IPS-18c (cell line): Measurements from ENCODE around the gene GPR78.

Experiments
- H3K4me3 ChIP-seq: 2 replicates; pipeline ENCODE4 v1.7.0; 2013; ENCODE audit warnings: low read depth, mild to moderate bottlenecking, low read length, moderate library complexity; ENCODE audit not compliant: insufficient read depth
- H3K9me3 ChIP-seq: one replicate; pipeline ENCODE4 v1.6.1; 2013; ENCODE audit warnings: mild to moderate bottlenecking, low read length, moderate library complexity; ENCODE audit not compliant: control insufficient read depth, insufficient read depth

Gene GPR78

DNA sequence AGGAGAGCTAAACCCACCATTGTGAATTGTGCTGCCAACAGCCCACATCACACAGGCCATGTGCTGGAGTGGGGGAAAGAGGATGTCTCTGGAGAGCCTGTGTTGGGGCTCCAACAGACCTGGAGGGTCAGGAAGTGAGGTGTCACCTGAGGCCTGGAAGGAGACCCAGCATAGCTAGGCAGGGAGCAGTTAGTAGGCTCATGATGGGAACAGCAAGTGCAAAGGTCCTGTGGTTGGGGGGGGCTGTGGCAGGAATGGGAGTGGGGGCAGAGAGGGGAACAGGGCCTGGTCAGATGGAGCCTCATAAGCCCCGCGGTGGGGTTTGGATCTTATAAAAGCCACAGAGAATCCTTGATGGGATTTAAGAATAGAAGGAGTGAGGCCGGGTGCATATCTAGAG lies 35.9 kb upstream of the GPR78 start:
- Histone ChIP-seq H3K9me3 (no peaks in the 10 kb centered on the region), H3K4me3 (no peak overlapping the region)

DNA sequence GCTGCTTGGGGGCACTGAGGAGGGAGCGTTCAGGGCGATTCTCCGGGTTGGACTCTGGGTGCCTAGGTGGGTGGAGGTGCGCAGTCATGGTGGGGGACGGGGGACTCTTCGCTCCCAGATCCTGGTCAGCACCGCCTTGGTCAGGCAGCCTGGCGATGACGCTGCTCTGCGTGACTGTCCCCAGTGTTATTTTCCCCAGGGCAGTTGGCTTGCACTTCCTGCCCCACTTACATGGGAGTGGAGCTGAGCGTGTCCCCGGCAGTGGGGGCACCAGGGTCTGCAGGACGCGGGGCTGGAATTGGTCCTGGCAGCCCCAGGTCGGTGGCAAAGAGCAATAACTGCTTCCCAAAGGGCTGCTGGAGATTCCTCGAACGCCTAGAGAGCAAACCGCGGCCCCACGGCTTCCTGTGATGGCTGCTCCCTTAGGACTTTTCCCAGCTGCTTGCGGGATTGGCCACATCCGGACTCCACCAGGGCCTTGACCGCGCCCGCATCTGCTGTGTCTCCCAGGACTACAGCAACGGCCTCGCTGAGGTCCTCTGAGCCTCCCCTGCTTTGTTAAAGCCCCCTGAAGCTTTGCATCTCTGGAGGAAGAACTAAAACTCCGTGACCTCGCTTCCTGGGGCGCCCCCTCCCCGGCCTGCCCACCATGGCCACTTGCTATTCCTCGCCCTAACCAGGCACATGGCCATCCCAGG lies 35.3 kb upstream of the GPR78 start:
- H3K9me3 ChIP-seq = no peaks in the 10 kb centered on the region
- H3K4me3 ChIP-seq = no peak overlapping the region

DNA sequence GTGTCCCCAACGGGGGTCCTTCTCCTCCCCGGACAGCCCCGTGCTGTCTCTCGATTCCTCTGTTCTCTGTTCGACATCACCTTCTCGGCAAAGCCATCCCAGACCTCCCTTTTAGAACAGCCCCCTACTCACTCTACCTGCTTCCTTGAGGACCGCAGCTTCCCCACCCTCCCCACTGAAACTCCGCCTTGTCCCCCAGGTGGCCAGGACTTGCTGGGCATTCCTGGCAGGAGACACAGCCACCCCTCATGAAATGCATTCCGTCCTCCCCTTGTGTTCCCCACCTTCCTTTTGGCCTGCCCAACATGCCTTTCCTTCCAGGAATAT lies 34.8 kb upstream of the GPR78 start:
- Histone ChIP-seq H3K4me3 (no peak overlapping the region), H3K9me3 (no peaks in the 10 kb centered on the region)

DNA sequence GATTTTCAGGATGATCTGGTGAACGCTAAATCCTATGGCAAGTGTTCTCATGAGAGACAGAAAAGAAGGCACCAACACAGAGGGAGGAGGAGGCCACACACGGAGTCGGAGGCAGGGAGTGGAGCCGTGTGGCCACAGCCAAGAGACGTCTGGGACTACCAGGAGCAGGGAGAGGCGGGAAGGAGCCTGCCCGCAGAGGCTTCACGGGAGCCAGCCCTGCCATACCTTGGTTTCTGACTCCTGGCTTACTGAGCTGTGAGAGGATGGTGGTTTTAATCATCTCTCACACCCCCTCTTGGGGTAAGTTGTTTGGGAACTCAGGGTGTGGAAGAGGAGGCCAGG lies 33.5 kb upstream of the GPR78 start:
- H3K4me3 ChIP-seq = no peak overlapping the region
- H3K9me3 ChIP-seq = no peaks in the 10 kb centered on the region

DNA sequence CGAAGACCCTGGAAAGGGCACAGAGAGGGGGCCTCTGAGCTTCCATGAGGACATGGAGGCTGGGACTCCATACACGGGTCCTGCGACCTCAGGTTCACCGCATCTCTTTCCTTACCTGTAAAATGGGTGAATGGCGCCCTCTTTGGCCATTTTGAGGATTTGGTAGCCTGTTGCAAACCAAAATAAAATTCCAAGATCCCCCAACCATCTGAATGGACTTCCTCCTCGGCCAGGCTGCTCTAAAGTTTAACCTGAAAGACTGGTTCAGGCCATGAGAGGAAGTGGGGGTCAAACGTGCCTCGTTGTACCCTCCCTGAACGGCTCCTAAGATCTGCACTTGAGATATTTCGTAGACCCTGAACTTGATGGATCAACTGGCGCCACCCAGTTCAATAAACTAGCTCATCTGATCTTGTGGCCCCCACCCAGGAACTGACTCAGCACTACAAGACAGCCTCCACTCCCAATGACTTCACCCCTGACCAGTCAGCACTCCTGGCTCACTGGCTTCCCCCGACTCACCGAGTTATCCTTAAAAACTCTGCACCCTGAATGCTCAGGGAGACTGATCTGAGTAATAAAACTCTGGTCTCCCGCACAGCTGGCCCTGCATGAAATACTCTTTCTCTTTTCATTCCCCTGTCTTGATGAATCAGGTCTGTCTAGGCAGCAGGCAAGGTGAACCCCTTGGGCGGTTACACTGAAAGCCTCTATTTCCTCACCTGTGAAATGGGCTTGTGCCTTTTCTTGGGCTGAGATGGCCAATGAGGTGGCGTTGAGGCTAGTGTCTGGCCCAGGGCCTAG lies 32.9 kb upstream of the GPR78 start:
- Histone ChIP-seq H3K4me3 (no peak overlapping the region), H3K9me3 (no peaks in the 10 kb centered on the region)

DNA sequence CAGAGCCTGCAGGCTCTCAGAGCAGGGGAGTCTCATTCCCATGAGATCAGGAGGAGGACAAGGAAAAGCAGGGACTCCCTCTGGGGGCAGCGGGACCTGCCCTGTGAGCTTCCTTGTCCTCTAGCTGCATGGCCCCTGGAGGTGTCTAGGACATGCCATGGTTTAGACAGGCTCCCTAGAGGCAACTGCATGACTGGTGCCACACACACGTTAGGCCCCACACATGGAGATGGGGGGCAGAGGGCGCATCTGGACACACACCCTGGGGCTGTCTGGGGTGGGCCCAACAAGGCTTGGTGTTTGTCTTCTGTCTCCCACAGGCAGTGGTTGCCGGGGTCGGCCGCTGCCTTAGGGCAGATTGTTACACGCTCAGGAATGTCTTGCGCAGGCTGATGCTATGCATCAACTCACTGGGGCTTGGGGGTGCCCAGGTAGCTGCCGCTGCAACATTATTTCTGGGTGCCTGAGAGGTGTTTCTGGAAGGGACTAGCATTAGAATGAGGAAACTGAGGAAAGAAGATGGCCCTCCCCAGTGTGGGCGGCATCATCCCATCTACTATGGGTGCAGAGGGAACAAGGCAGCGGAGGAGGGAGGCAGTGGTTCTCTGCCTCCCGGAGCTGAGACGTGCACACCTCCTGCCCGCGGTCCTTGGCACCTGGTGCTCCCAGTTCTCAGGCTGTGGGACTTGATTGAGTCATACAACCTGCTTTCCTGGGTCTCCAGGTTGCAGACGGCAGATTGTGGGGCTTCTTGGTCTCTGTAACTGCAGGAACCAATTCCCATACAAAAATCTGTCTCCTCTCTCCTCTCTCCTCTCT lies 32.1 kb upstream of the GPR78 start:
- H3K9me3 ChIP-seq = no peaks in the 10 kb centered on the region

DNA sequence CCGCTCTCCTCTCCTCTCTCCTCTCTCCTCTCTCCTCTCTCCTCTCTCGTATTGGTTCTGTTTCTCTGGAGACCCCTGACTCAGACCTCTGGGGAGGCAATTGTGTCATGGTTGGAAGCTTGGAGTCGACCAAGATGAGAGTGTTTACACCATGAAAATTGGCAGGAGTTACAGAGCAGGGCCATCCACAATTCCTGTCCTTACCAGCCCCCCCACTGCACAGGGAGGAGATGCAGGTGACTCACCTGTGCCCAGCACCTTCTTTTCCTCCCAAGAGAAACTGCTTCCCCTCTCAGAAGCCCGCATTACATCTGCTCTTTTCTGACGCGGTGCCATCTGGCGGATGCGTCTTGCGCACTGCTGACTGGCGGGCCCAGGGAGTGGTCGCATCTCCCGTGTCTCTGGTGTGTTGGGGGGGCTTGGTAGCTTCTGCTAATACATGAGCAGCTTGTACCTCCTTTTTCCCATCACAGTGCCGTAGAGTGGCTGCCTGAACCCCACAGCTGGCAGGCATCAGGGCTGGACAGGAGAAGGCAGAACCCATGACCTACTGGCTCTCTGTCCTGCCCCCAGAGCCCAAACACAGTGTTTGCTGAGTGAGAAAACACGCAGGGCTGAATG lies 31.4 kb upstream of the GPR78 start:
- no peaks in the 10 kb centered on the region for H3K9me3 ChIP-seq
- no peak overlapping the region for H3K4me3 ChIP-seq

More for the DNA sequence above, 32.1 kb upstream of the GPR78 start:
- no peak overlapping the region; the same call in 1 of the 2 replicates for H3K4me3 ChIP-seq

DNA sequence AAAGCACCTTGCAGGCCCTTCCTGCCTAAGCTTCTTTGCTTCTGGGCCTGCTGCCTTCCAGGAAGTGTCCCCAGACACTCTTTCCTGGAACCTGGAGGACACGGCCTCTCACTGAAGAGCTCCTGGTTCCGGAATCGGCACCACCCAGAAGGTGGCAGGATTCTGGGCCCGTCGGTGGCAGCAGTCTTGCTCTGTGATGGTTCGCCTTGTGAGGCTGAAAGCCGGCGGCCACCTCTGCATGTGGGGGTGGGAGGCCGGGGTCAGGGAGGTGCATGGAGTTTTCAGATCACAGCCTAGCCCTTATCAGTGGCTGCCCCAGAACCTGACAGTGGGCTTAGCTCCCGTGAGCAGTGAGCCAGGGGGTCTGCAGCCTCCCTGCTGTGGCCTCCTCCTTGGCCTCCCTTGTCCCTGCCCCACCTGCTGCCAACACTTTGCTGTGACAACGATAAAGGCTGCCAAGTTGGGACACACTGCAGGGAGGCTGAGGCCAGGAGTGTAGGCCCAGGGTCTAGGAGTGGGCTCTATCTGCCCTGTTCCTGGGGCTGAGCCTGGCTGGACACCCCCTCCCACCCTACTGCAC lies 30.8 kb upstream of the GPR78 start:
- Histone ChIP-seq H3K9me3 (no peaks in the 10 kb centered on the region), H3K4me3 (no peak overlapping the region)

DNA sequence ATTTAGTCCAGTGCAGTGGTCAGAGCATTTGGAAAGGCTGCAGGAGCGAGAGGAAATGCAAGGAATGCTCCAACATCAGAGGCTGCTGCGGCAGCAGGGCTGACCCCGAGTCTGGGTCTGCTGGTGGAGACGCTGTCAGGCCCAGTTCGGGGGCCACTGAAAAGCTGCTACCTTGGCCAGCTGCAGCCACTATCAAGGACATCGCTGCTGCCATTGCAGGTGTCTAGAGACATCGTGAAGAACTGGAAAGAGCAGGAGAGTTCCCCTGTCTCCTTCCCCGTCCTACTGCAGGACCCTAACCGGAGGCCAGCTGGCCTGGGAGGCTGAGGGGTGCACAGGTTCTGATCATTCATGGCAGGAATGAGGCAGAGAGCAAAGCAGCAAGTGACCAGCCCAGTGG lies 29.5 kb upstream of the GPR78 start:
- H3K4me3 ChIP-seq = no peak overlapping the region
- no peaks in the 10 kb centered on the region for H3K9me3 ChIP-seq

DNA sequence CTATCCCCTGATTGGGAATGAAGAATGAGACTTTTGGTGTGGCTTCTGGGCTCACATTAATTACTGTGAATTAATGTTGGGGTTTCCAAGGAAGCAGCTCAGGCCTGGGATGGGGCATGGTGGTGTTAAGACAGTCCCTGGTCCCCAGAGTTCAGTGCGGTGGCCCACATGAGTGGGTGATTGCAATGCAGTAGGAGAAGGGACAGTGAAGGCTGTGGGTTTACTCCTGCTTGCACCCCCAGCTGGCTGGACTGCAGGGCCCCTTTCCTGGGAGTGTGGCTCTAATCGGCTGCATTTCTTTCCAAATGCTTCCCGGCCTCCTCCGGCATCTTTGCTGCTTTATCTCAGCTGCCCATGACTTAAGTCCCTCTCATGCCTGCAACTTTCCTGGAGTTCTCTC lies 28.2 kb upstream of the GPR78 start:
- Histone ChIP-seq H3K9me3 (no peaks in the 10 kb centered on the region), H3K4me3 (no peak overlapping the region)

DNA sequence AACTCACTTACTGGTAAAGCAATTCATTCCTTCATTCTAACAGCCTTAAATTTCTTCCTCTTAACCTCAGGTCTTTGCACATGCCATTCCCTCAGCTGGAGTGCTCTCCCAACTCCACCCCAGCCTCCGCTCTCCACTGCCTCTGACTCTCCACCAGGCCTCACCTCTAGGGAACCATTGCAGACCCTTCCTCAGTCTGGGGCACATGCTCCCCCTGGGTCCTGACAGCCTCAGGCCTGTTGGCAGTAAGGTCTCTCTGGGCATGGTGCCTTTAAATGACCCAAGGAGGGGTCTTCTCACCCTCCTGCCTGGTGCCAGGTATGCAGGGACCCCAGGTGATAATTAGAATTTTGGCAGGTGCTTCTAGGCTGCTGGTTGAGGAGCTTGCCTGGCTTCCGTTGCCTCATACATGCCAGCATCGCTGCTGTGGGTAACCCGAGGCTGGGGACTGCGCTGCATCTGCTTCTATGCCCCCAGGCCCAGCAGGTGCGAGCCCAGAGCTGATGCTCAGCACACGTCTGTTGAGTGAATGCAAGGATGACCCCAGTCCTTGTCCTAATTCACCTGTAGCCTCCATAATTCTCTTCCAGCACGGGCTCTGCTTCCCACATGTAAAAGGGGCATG lies 27.5 kb upstream of the GPR78 start:
- no peaks in the 10 kb centered on the region for H3K9me3 ChIP-seq

DNA sequence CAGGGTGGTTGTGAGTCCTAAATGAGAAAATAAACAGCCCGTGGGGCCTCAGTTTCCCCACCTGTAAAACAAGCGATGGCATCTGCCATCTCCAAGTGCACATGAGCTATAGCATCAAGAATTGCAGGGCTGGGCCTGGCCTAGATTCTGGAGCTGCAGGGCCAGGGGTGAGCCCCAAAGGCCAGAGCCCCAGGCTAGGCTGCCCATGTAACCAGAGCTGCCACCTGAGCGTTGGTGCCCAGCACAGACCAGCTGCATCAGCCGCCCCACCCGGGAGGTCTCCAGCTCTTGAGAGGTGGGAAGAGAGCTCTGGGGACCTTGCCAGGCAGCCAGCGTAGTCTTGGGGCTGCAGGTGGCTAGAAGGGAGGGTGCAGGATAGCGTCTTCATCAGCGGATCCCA lies 27.0 kb upstream of the GPR78 start:
- Histone ChIP-seq H3K9me3 (no peaks in the 10 kb centered on the region), H3K4me3 (no peak overlapping the region)

More for the DNA sequence above, 27.5 kb upstream of the GPR78 start:
- no peak overlapping the region for H3K4me3 ChIP-seq

DNA sequence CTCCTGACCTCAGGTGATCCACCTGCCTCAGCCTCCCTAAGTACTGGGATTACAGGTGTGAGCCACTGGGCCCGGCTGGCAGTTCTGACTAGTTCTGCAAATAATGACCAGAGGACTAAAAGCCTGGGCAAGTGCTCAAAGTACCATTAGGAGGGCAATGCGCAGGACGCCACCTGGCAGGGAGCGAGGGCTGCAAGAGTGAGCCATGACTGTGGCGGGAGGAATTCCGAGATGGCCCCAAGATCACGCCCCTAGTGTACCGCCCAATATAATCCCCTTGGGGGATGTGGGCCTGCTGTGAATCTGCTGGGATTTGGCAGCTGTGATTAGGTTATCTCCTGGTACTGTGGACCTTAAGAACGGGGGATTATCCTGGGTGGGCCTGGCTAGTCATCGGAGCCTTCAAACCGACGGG lies 26.2 kb upstream of the GPR78 start:
- Histone ChIP-seq H3K9me3 (no peaks in the 10 kb centered on the region), H3K4me3 (no peak overlapping the region)

DNA sequence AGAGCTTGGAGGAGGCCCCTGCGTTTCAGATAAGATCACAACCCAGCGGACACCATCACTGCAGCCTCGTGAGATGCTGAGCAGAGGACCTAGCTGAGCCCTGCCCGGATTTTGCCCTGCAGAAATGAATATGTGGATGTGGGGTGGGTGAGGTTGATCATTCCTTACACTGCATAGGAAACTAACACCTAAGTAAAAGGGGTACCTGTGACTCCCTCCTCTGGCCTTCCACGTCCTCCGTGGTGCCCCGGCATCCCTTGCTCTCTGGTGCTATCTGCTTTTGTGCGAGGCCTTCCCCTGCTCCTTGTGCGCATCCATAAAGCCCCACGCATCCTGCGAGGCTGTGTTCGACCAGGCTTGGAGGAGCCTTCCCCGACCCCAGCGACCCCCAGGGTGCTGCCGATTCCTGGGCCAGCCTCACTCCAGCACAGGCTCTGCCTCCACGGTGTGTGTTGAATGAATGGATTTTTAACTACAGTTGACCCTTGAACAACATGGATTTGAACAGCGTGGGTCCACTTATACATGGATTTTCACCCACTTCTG lies 25.6 kb upstream of the GPR78 start:
- no peaks in the 10 kb centered on the region for H3K9me3 ChIP-seq
- H3K4me3 ChIP-seq = no peak overlapping the region

DNA sequence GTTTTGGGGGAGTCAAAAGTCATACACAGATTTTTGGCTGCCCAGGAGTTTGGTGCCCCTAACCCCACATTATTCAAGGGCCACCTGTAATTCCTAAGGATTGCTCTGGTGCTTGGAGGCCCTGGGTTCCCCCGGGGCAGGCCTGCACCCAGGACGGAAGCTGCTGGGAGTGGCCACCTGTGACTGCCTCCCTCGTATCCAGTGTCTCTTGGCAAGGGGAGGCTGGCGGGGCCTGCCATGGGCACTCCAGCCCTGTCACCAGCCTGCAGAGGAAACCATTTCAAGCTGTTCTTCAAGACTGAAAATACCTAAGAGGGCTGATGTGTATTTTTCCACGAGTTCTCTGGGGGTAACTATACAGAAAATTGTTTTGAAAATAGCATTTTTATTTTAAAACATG lies 24.5 kb upstream of the GPR78 start:
- Histone ChIP-seq H3K4me3 (no peak overlapping the region), H3K9me3 (no peaks in the 10 kb centered on the region)

DNA sequence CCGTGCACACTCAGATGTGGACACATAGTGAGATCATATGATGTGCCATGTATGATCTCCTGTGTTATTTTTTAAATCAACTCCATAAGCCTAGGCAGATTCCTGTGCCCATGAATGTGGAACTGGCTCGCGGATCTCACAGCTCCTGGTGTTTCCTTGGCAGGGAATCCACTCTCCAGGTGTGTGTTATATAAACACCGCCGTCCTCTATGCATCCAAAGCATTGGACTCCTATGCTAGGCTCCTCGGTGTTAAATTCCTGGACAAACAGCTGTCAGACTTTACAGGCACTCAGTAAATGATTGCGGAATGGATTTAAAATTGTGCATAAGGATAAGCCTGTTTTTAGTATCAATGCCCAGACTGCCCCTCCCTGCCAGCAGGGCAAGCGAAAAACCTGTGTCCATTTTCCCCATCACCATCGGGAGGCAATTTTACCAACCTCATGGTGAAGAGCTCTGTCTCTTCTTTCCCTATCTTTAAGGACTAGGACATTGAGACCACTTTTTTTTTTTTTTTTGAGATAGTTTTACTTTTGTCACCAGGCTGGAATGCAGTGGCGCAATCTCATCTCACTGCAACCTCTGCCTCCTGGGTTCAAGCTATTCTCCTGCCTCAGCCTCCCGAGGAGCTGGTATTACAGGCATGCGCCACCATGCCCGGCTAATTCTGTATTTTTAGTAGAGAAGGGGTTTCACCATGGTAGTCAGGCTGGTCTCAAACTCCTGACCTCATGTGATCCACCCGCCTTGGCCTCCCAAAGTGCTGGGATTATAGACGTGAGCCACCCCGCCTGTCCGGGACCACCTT lies 23.6 kb upstream of the GPR78 start:
- no peaks in the 10 kb centered on the region for H3K9me3 ChIP-seq
- H3K4me3 ChIP-seq = no peak overlapping the region
